Hepatocyte (in vitro differentiated cells): Measurements from ENCODE around the gene SARDH.

ENCODE experiments used
- CTCF ChIP-seq: fragments of 200-600 bp; sonication (generic); IDR thresholded peaks from 2 replicates; pipeline ENCODE4 v1.5.1; 2016; ENCODE audit warnings: antibody characterized with exemption, mild to moderate bottlenecking; ENCODE audit not compliant: poor library complexity
- EZH2phosphoT487 ChIP-seq: fragments of 200-600 bp; sonication (generic); IDR thresholded peaks from one replicate; pipeline ENCODE4 v1.6.1; 2018; ENCODE audit warnings: antibody characterized with exemption, mild to moderate bottlenecking, low read depth, moderate library complexity; ENCODE audit not compliant: unreplicated experiment, severe bottlenecking

DNA sequence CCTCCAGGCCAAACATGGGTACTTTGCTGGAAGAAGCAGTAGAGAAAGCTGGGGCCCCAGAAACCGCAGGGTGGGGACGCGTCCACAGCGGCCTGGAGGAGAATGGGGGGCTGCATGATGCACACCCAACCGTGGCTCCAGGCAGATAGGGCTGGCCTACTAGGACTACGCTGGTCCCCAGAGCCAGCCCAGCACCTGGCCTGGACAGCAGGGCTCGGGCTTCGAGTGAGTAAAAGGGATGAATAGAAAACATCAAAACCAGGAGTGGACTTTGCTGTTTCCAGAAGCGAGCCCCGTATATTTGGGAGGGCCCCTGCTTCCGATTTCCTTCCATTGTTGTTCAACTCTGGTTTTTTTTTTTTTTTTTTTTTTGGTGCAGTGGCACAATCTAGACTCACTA is 71.3 kb downstream of the SARDH start:
- TF ChIP-seq CTCF (no peak), EZH2phosphoT487 (no peak)
